Osteocyte (in vitro differentiated cells): ENCODE data around the gene GALNT17. TPM values are rescaled to one million over a fixed set of nuclear protein-coding genes. Genes with fewer than 3 reads are reported as not detected.

Experiments used
- DNase-seq: peaks from one replicate; pipeline ENCODE4 v3.0.0; 2021; ENCODE audit warnings: mixed read lengths; ENCODE audit not compliant: unreplicated experiment; ENCODE audit errors: extremely low spot score
- H3K27ac Mint-ChIP-seq: one replicate; pipeline ENCODE4 v1.8.0; 2021; ENCODE audit warnings: mild to moderate bottlenecking, mixed read lengths; ENCODE audit not compliant: unreplicated experiment
- H3K27me3 Mint-ChIP-seq: one replicate; pipeline ENCODE4 v1.8.0; 2021; ENCODE audit warnings: mixed read lengths; ENCODE audit not compliant: unreplicated experiment
- H3K36me3 Mint-ChIP-seq: one replicate; pipeline ENCODE4 v1.8.0; 2021; ENCODE audit warnings: mixed read lengths; ENCODE audit not compliant: unreplicated experiment
- H3K4me1 Mint-ChIP-seq: one replicate; pipeline ENCODE4 v1.8.0; 2021; ENCODE audit warnings: mixed read lengths; ENCODE audit not compliant: unreplicated experiment
- H3K4me3 Mint-ChIP-seq: one replicate; pipeline ENCODE4 v1.8.0; 2021; ENCODE audit warnings: mild to moderate bottlenecking, moderate library complexity, mixed read lengths; ENCODE audit not compliant: unreplicated experiment
- H3K9me3 Mint-ChIP-seq: one replicate; pipeline ENCODE4 v1.8.0; 2021; ENCODE audit warnings: mixed read lengths; ENCODE audit not compliant: unreplicated experiment
- total RNA-seq: library from RNA; stranded (reverse); gene quantifications from 2 replicates; pipeline ENCODE4 v1.2.1, GENCODE V29; 2021
- TF ChIP-seq, protein P1 (sequence below): fragments of 200-600 bp; sonication (generic); IDR thresholded peaks from 2 replicates; pipeline ENCODE4 v1.5.0; 2021; ENCODE audit warnings: antibody characterized with exemption, mild to moderate bottlenecking, moderate library complexity

GALNT17 gene
- total RNA-seq, 1 donor from 2014 or later = 1.4 TPM

DNA sequence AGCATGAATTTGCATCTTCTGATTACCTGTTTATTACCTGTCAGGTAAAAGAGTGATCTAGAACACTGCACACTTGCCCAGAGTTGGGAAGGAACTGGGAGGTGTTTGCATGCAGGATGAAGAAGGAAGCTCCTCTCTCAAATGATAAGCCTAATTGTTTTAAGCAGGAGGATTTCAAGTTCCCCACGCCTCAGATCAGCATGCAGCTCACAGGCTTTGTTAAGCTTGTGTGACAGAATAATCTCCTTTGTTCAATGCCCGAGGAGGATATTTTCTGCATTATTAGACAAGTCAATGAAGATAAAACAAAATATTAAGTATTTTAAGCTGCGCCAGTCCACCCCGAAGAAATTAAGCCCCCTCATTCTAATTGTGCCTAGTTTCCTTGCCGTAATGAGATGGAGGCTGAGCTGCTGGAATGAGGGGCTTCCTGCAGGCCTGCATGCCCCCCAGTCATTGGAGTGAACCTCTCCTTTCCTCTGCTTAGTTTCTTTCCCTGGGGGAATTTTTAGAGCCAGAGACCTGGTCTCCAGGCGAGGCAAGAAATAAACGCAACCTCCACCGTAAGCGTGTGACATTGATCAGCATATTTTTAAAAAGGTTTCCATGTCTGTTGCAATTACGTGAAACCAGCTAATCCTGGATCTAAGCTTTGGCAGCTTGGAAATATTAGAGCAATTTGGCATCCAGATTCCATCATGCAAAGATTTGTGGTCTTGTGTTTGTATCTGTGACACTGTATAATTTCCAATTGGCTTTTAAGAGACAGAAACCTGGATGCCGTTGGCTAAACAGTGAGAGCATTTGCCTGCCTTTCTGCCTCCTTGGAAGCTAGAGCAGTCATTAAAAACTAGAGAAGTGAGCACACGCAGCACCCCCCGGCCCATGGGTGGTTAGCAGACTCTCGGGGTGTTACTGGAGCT, 376.0 kb downstream of the GALNT17 start:
- Mint-ChIP-seq H3K4me3 (no peak overlapping the region), H3K27me3 (no peaks in the 10 kb centered on the region), H3K4me1 (no peaks in the 10 kb centered on the region), H3K27ac (no peak overlapping the region), H3K9me3 (no peaks in the 10 kb centered on the region), H3K36me3 (no peaks in the 10 kb centered on the region)
- TF ChIP-seq, protein P1, sequence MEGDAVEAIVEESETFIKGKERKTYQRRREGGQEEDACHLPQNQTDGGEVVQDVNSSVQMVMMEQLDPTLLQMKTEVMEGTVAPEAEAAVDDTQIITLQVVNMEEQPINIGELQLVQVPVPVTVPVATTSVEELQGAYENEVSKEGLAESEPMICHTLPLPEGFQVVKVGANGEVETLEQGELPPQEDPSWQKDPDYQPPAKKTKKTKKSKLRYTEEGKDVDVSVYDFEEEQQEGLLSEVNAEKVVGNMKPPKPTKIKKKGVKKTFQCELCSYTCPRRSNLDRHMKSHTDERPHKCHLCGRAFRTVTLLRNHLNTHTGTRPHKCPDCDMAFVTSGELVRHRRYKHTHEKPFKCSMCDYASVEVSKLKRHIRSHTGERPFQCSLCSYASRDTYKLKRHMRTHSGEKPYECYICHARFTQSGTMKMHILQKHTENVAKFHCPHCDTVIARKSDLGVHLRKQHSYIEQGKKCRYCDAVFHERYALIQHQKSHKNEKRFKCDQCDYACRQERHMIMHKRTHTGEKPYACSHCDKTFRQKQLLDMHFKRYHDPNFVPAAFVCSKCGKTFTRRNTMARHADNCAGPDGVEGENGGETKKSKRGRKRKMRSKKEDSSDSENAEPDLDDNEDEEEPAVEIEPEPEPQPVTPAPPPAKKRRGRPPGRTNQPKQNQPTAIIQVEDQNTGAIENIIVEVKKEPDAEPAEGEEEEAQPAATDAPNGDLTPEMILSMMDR = no peak
- DNase-seq = no peak

DNA sequence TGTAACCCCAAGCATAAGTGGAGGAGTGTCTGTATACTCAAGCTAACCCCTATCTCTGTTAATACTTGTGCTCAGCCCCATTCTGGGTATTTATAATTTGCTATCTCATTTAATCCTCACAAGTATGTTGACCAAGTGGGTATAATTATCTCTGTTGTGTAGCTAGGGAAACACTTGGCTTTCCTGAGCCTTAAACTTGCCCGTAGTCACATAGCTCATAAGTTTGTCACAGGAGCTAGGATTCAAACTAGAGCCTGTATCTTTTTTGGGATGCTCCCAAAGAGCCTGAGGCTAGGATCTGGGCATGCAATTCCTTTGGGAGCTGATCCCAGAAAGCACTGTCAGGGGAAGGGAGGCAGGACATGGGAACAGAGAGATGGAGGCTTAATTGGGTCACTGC, 377.4 kb downstream of the GALNT17 start:
- no peaks in the 10 kb centered on the region for H3K27me3 Mint-ChIP-seq
- no peaks in the 10 kb centered on the region for H3K36me3 Mint-ChIP-seq
- H3K4me3 Mint-ChIP-seq = no peak overlapping the region
- DNase-seq = no peak
- H3K27ac Mint-ChIP-seq = no peak overlapping the region
- H3K9me3 Mint-ChIP-seq = no peaks in the 10 kb centered on the region
- H3K4me1 Mint-ChIP-seq = no peaks in the 10 kb centered on the region
- TF ChIP-seq, protein P1 = no peak

DNA sequence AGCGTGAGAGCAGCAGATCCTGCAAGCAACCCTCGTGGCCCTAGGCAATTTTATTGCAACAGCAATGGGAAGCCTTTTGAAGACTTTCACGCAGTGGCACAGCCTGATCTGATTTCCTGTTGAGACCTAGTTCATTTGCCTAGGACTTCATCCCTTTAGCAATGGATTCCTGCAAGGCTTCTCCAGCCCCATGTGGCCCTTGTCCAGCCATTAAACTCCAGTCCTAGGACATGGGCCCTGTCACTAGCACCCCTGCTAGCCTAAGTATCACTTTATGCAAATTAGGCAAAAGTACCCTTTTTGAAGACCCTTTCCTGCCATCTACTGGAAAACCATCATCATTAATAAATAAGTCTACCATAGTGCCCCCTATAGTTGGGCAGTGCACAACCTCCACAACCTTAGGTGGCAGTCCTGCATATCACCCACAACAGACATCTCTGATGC, 379.4 kb downstream of the GALNT17 start:
- H3K9me3 Mint-ChIP-seq = peaks cover 9% of the 10 kb centered on the region
- no peaks in the 10 kb centered on the region for H3K4me1 Mint-ChIP-seq
- H3K4me3 Mint-ChIP-seq = no peak overlapping the region
- DNase-seq = no peak
- TF ChIP-seq, protein P1 = no peak
- no peaks in the 10 kb centered on the region for H3K27me3 Mint-ChIP-seq
- H3K36me3 Mint-ChIP-seq = no peaks in the 10 kb centered on the region
- H3K27ac Mint-ChIP-seq = no peak overlapping the region

DNA sequence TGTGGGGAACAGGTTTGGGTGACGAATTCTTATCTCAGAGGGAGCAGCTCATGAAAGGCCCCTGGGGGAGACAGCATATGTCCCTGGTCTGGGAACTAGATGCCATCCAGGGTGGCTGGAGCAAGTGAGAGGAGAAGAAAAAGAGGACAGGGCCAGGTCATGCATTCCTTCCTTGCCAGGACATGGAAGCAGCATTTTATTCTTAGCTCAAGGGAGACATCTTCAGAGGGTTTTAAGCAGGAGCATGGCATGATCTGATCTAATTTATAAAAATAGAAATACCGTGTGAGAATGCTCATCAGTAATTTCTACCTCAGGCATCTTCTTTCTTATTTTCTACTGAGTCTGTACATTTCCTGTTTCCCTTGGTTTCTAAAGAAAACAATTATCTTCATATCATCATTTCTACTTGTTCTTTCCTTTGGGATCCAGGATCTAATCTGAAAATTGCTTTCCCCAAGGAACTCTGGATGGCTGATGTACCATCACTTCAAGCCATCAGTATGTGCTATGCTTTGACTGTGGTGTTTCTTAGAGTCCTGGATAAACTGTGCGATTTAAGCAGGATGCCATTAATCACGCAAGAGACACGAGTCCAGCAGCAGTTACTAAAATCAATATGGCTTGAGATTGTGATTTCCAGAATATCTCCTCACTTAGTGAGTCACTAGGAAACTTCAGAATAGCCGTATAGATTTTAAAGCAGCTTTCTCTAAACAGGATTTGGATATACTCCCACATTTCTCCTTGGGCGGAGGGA, 386.2 kb downstream of the GALNT17 start:
- Mint-ChIP-seq H3K9me3 (peaks cover 28% of the 10 kb centered on the region), H3K27ac (no peak overlapping the region), H3K4me3 (no peak overlapping the region), H3K27me3 (no peaks in the 10 kb centered on the region), H3K36me3 (no peaks in the 10 kb centered on the region), H3K4me1 (no peaks in the 10 kb centered on the region)
- no peak for DNase-seq
- TF ChIP-seq, protein P1 = no peak

DNA sequence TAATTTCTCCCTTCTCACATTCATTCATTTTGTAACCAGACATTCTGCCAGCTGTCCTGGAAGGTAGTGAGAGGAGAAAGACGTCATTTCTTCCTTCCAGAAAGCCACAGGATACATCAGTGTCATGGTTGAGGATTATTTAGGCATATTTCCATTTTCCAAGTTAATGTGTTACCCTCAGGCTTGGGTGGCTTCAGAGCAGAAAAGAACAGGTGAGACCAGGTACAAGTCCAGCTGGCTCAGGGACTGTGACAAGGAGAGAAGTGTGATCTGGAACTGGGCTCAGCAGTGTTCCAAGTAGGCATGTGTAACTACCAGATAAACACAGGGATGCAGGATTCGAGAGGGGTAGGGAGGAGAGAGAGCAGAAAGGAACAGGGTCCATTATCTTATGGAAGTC, 386.9 kb downstream of the GALNT17 start:
- no peak overlapping the region for H3K4me3 Mint-ChIP-seq
- TF ChIP-seq, protein P1 = no peak
- DNase-seq = no peak
- no peak overlapping the region for H3K27ac Mint-ChIP-seq
- H3K27me3 Mint-ChIP-seq = no peaks in the 10 kb centered on the region
- H3K36me3 Mint-ChIP-seq = no peaks in the 10 kb centered on the region
- H3K9me3 Mint-ChIP-seq = peaks cover 28% of the 10 kb centered on the region
- no peaks in the 10 kb centered on the region for H3K4me1 Mint-ChIP-seq
